Tibial artery (tissue), 4 donors: ENCODE data around the gene NACAD.

Experiments
- DNase-seq, 2 donors: peaks; one replicate each; pipeline ENCODE4 v3.0.0-alpha.2; 2019
- H3K27ac ChIP-seq, 2 donors: fragments of 200-600 bp; sonication (generic) in 1 of 2; 1 replicate in 1 of 2; 2 replicates in 1 of 2; pipeline ENCODE4 v1.5.1; 2018 to 2019; ENCODE audit warnings: mild to moderate bottlenecking in 1 of 2
- H3K27me3 ChIP-seq, 2 donors: fragments of 200-600 bp; sonication (generic) in 1 of 2; one replicate each; pipeline versions ENCODE4 v1.5.1 to v1.6.0; 2016 to 2019
- H3K36me3 ChIP-seq, 3 donors: fragments of 200-600 bp; sonication (generic) in 2 of 3; one replicate each; pipeline ENCODE4 v1.5.1; 2016 to 2019; ENCODE audit warnings: mild to moderate bottlenecking in 2 of 3
- H3K4me1 ChIP-seq, 4 donors: fragments of 200-600 bp; sonication (generic) in 2 of 4; 1 replicate in 3 of 4; 2 replicates in 1 of 4; pipeline ENCODE4 v1.5.1; 2016 to 2019
- H3K4me3 ChIP-seq, 2 donors: fragments of 200-600 bp; sonication (generic) in 1 of 2; 1 replicate in 1 of 2; 2 replicates in 1 of 2; pipeline ENCODE4 v1.5.1; 2018 to 2019; ENCODE audit warnings: mild to moderate bottlenecking in 2 of 2
- H3K9me3 ChIP-seq, 3 donors: fragments of 200-600 bp; sonication (generic) in 1 of 3; one replicate each; pipeline ENCODE4 v1.5.1; 2016 to 2019
- CTCF ChIP-seq, 2 experiments: fragments of 200-600 bp in 1 of 2; fragments of 450-650 bp in 1 of 2; IDR thresholded peaks; one replicate each; pipeline ENCODE4 v1.5.1; 2017 to 2019; ENCODE audit warnings: antibody characterized with exemption in 2 of 2, mild to moderate bottlenecking in 1 of 2, moderate library complexity in 1 of 2
- intact Hi-C: fragments of 100-400 bp; cut with DNase I; formaldehyde crosslinking; loops from one replicate; pipeline ENCODE4 v1.15.0; 2023; ENCODE audit warnings: low total_unique reads

NACAD gene

GRCh38 chr7:45122975-45123860, 34.4 kb upstream of the NACAD start:
- intact Hi-C loops: no loop called here
- H3K4me1 ChIP-seq: no peaks in the 10 kb centered on the region
- no peaks in the 10 kb centered on the region for H3K36me3 ChIP-seq
- H3K27me3 ChIP-seq: no peaks in the 10 kb centered on the region
- H3K4me3 ChIP-seq: no peak overlapping the region
- DNase-seq: no peak
- H3K27ac ChIP-seq: no peak overlapping the region
- H3K9me3 ChIP-seq: no peaks in the 10 kb centered on the region
- no peak for TF ChIP-seq CTCF (IDR thresholded peaks at IDR 0.05)

- Histone ChIP-seq H3K36me3 (no peaks in the 10 kb centered on the region), H3K27ac (no peak overlapping the region), H3K4me3 (no peak overlapping the region), H3K27me3 (peaks cover 0 to 5% of the 10 kb centered on the region in 2 donors), H3K4me1 (no peaks in the 10 kb centered on the region), H3K9me3 (no peaks in the 10 kb centered on the region)
- no peak for DNase-seq
- intact Hi-C loops: loop anchor here (10.0 kb wide), 1 partner anchor 515 kb away; the partner anchor contains the start of gene OGDH
- TF ChIP-seq CTCF (IDR thresholded peaks at IDR 0.05): no peak
These were observed 30.8 kb upstream of the NACAD start for GRCh38 chr7:45119550-45119949.

GRCh38 chr7:45118889-45119331, 30.1 kb upstream of the NACAD start:
- Histone ChIP-seq H3K9me3 (no peaks in the 10 kb centered on the region), H3K4me1 (no peaks in the 10 kb centered on the region), H3K27me3 (peaks cover 0 to 5% of the 10 kb centered on the region in 2 donors), H3K4me3 (no peak overlapping the region), H3K36me3 (no peaks in the 10 kb centered on the region), H3K27ac (no peak overlapping the region)
- no peak for TF ChIP-seq CTCF (IDR thresholded peaks at IDR 0.05)
- intact Hi-C loops: loop anchor here (10.0 kb wide), 1 partner anchor 514 kb away; the partner anchor contains the start of gene OGDH
- DNase-seq: no peak

GRCh38 chr7:45118292-45118691, 29.5 kb upstream of the NACAD start:
- Histone ChIP-seq H3K27me3 (peaks cover 0 to 5% of the 10 kb centered on the region in 2 donors), H3K4me1 (no peaks in the 10 kb centered on the region), H3K36me3 (no peaks in the 10 kb centered on the region), H3K27ac (no peak overlapping the region), H3K9me3 (no peaks in the 10 kb centered on the region), H3K4me3 (no peak overlapping the region)
- TF ChIP-seq CTCF (IDR thresholded peaks at IDR 0.05): no peak
- DNase-seq: no peak
- intact Hi-C loops: loop anchor here (10.0 kb wide), 1 partner anchor 513 kb away; the partner anchor contains the start of gene OGDH

- TF ChIP-seq CTCF (IDR thresholded peaks at IDR 0.05): no peak
- Histone ChIP-seq H3K4me1 (peaks cover 0 to 1% (median 0%) of the 10 kb centered on the region in 4 donors), H3K27me3 (peaks cover 0 to 5% of the 10 kb centered on the region in 2 donors), H3K27ac (no peak overlapping the region), H3K9me3 (no peaks in the 10 kb centered on the region), H3K4me3 (no peak overlapping the region), H3K36me3 (no peaks in the 10 kb centered on the region)
- intact Hi-C loops: loop anchor here (10.0 kb wide), 1 partner anchor 513 kb away; the partner anchor contains the start of gene OGDH
- DNase-seq: no peak
These were observed 28.8 kb upstream of the NACAD start for GRCh38 chr7:45117582-45117981.
